Muscle layer of colon (tissue), 2 donors: ENCODE results near the gene CPVL.

Source experiments
- H3K27ac ChIP-seq: one replicate; pipeline ENCODE4 v1.7.0; 2013; ENCODE audit warnings: low read depth, mild to moderate bottlenecking, low read length, moderate library complexity
- H3K27me3 ChIP-seq, 2 donors: one replicate each; pipeline ENCODE4 v1.7.0; 2013; ENCODE audit warnings: low read length in 2 of 2, mild to moderate bottlenecking in 2 of 2; ENCODE audit not compliant: insufficient read depth in 2 of 2, control insufficient read depth in 1 of 2
- H3K36me3 ChIP-seq: one replicate; pipeline ENCODE4 v1.7.0; 2013; ENCODE audit warnings: mild to moderate bottlenecking, low read length; ENCODE audit not compliant: insufficient read depth
- H3K4me1 ChIP-seq: one replicate; pipeline ENCODE4 v1.7.0; 2013; ENCODE audit warnings: mild to moderate bottlenecking, low read length; ENCODE audit not compliant: insufficient read depth
- H3K4me3 ChIP-seq, 2 donors: one replicate each; pipeline ENCODE4 v1.7.0; 2013; ENCODE audit warnings: low read length in 2 of 2, low read depth in 1 of 2, mild to moderate bottlenecking in 1 of 2, moderate library complexity in 1 of 2
- H3K9ac ChIP-seq: one replicate; pipeline ENCODE4 v1.7.0; 2013; ENCODE audit warnings: low read length
- H3K9me3 ChIP-seq: one replicate; pipeline ENCODE4 v1.7.0; 2013; ENCODE audit warnings: mild to moderate bottlenecking, low read length
- donor health status: abdominal sarcoma.
- donor health status: Adenocarcinoma of cecum.

The CPVL gene

GRCh38 chr7:29135846-29136245 is 10.5 kb downstream of the CPVL start:
- Histone ChIP-seq H3K9ac (no peak overlapping the region), H3K4me1 (no peaks in the 10 kb centered on the region), H3K9me3 (no peaks in the 10 kb centered on the region), H3K27me3 (peaks cover 0 to 6% of the 10 kb centered on the region in 2 donors), H3K27ac (no peak overlapping the region), H3K4me3 (no peak overlapping the region), H3K36me3 (no peaks in the 10 kb centered on the region)

GRCh38 chr7:29132980-29133379 is 13.4 kb downstream of the CPVL start:
- no peaks in the 10 kb centered on the region for H3K36me3 ChIP-seq
- no peak overlapping the region for H3K27ac ChIP-seq
- H3K9me3 ChIP-seq = no peaks in the 10 kb centered on the region
- H3K9ac ChIP-seq = no peak overlapping the region
- H3K4me1 ChIP-seq = no peaks in the 10 kb centered on the region
- H3K4me3 ChIP-seq = no peak overlapping the region
- H3K27me3 ChIP-seq = no peaks in the 10 kb centered on the region

GRCh38 chr7:29131678-29132077 is 14.7 kb downstream of the CPVL start:
- no peak overlapping the region for H3K27ac ChIP-seq
- no peaks in the 10 kb centered on the region for H3K36me3 ChIP-seq

GRCh38 chr7:29130096-29130495 is 16.2 kb downstream of the CPVL start:
- no peak overlapping the region for H3K4me3 ChIP-seq
- H3K9ac ChIP-seq = no peak overlapping the region
- H3K36me3 ChIP-seq = no peaks in the 10 kb centered on the region
- H3K27me3 ChIP-seq = no peaks in the 10 kb centered on the region
- no peaks in the 10 kb centered on the region for H3K4me1 ChIP-seq
- no peaks in the 10 kb centered on the region for H3K9me3 ChIP-seq
- H3K27ac ChIP-seq = no peak overlapping the region

More at GRCh38 chr7:29131678-29132077, 14.7 kb downstream of the CPVL start:
- Histone ChIP-seq H3K9ac (no peak overlapping the region), H3K4me3 (no peak overlapping the region), H3K4me1 (no peaks in the 10 kb centered on the region), H3K9me3 (no peaks in the 10 kb centered on the region), H3K27me3 (no peaks in the 10 kb centered on the region)

GRCh38 chr7:29127527-29127926 is 18.8 kb downstream of the CPVL start:
- Histone ChIP-seq H3K27me3 (no peaks in the 10 kb centered on the region), H3K9me3 (no peaks in the 10 kb centered on the region), H3K4me1 (no peaks in the 10 kb centered on the region), H3K9ac (no peak overlapping the region), H3K27ac (no peak overlapping the region), H3K4me3 (no peak overlapping the region), H3K36me3 (no peaks in the 10 kb centered on the region)

GRCh38 chr7:29126804-29127203 is 19.5 kb downstream of the CPVL start:
- Histone ChIP-seq H3K36me3 (no peaks in the 10 kb centered on the region), H3K4me1 (no peaks in the 10 kb centered on the region), H3K9me3 (no peaks in the 10 kb centered on the region), H3K9ac (no peak overlapping the region), H3K27me3 (no peaks in the 10 kb centered on the region), H3K27ac (no peak overlapping the region), H3K4me3 (no peak overlapping the region)

GRCh38 chr7:29123626-29124190 is 22.6 kb downstream of the CPVL start:
- Histone ChIP-seq H3K9me3 (no peaks in the 10 kb centered on the region), H3K4me1 (no peaks in the 10 kb centered on the region), H3K4me3 (no peak overlapping the region), H3K27me3 (no peaks in the 10 kb centered on the region), H3K36me3 (no peaks in the 10 kb centered on the region), H3K27ac (no peak overlapping the region), H3K9ac (no peak overlapping the region)

GRCh38 chr7:29122759-29123158 is 23.6 kb downstream of the CPVL start:
- Histone ChIP-seq H3K9ac (no peak overlapping the region), H3K9me3 (no peaks in the 10 kb centered on the region), H3K4me1 (no peaks in the 10 kb centered on the region), H3K4me3 (no peak overlapping the region), H3K36me3 (no peaks in the 10 kb centered on the region), H3K27me3 (no peaks in the 10 kb centered on the region), H3K27ac (no peak overlapping the region)

GRCh38 chr7:29122081-29122480 is 24.3 kb downstream of the CPVL start:
- Histone ChIP-seq H3K9me3 (no peaks in the 10 kb centered on the region), H3K4me3 (no peak overlapping the region), H3K9ac (no peak overlapping the region), H3K27me3 (no peaks in the 10 kb centered on the region), H3K27ac (no peak overlapping the region), H3K4me1 (no peaks in the 10 kb centered on the region), H3K36me3 (no peaks in the 10 kb centered on the region)

GRCh38 chr7:29120955-29121354 is 25.4 kb downstream of the CPVL start:
- Histone ChIP-seq H3K27me3 (no peaks in the 10 kb centered on the region), H3K4me1 (no peaks in the 10 kb centered on the region), H3K27ac (no peak overlapping the region), H3K9me3 (no peaks in the 10 kb centered on the region), H3K9ac (no peak overlapping the region), H3K4me3 (no peak overlapping the region), H3K36me3 (no peaks in the 10 kb centered on the region)

- H3K27ac ChIP-seq = no peak overlapping the region
Measured at GRCh38 chr7:29119538-29119937, 26.8 kb downstream of the CPVL start.

GRCh38 chr7:29116361-29117200 is 29.8 kb downstream of the CPVL start:
- no peaks in the 10 kb centered on the region for H3K27me3 ChIP-seq
- H3K27ac ChIP-seq = no peak overlapping the region
- no peaks in the 10 kb centered on the region for H3K36me3 ChIP-seq
- no peaks in the 10 kb centered on the region for H3K9me3 ChIP-seq
- H3K4me3 ChIP-seq = no peak overlapping the region
- H3K4me1 ChIP-seq = no peaks in the 10 kb centered on the region
- no peak overlapping the region for H3K9ac ChIP-seq

More at GRCh38 chr7:29119538-29119937, 26.8 kb downstream of the CPVL start:
- Histone ChIP-seq H3K4me3 (no peak overlapping the region), H3K27me3 (no peaks in the 10 kb centered on the region), H3K36me3 (no peaks in the 10 kb centered on the region), H3K9me3 (no peaks in the 10 kb centered on the region), H3K9ac (no peak overlapping the region), H3K4me1 (no peaks in the 10 kb centered on the region)
